ENCODE data around the gene CEP85L. TPM values are rescaled to one million over a fixed set of nuclear protein-coding genes. Genes with fewer than 3 reads are reported as not detected.

CEP85L gene
- total and polyA plus RNA-seq, 2 of the 13 experiments (the other 11 are each of a cell fraction or from before 2014, with no cell fraction given): 0.44 to 1.7 TPM

GRCh38 chr6:118558464-118559217 is 92.8 kb downstream of the CEP85L start (continued):
- TF ChIP-seq ZSCAN12 (CRISPR knock-in tag; IDR thresholded peaks at IDR 0.05): no peak

DNA sequence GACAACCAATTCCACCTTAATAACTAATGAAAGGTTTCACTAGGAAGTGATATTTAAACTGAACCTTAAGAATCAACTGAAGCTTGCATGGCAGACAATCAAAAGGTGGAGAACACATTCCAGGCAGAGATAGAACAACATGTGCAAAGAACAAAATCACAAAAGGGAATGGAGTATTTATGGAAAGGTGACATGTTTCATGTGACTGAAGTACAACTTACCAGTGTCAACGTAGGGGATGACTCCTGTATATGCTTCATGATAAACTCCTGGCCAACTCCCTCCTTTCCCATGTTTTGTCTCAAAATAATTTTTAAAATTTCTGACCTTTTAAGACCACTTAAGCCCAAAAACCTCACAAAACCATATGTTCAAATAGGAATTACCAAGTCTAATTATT is 96.7 kb downstream of the CEP85L start:
- intact Hi-C loops (cut with micrococcal nuclease; ENCODE audit: unreplicated experiment) (no loop called here), in situ Hi-C loops (cut with HindIII; ENCODE audit: extremely low pct_ligation_motif_present, low pct_unique_long_range_greater_than_20kb) (no loop called here)
- Histone ChIP-seq H2AFZ (ENCODE audit: low read length) (no peak overlapping the region), H3K79me2 (ENCODE audit: insufficient read depth, low read length) (no peaks in the 10 kb centered on the region), H3K4me3 (replicated peaks in 1 of 3; ENCODE audit: insufficient read depth in 1 of 3, low read depth in 2 of 3, low read length in 3 of 3) (no peak overlapping the region), H3K27me3 (ENCODE audit: control insufficient read depth in 1 of 2, insufficient read depth in 2 of 2, low read length in 2 of 2) (no peaks in the 10 kb centered on the region), H3K27ac (ENCODE audit: extremely low read length, insufficient read depth, low read length) (no peak overlapping the region), H3K9me3 (ENCODE audit: low read length) (no peaks in the 10 kb centered on the region), H3K4me2 (ENCODE audit: low read depth, low read length) (no peak overlapping the region), H3K4me1 (ENCODE audit: insufficient read depth, low read length) (no peaks in the 10 kb centered on the region), H4K20me1 (ENCODE audit: insufficient read depth, low read length) (no peaks in the 10 kb centered on the region), H3K36me3 (replicated peaks in 1 of 2; ENCODE audit: control insufficient read depth in 1 of 2, insufficient read depth in 2 of 2, low read length in 2 of 2) (no peaks in the 10 kb centered on the region), H3K9ac (ENCODE audit: insufficient read depth, low read depth, low read length) (no peak overlapping the region)
- CTCF ChIA-PET (ENCODE audit: low intra/inter-chr PET ratio, low total read pairs): no interaction called here
- FAIRE-seq (no peak), DNase-seq (ENCODE audit: low spot score) (no peak), ATAC-seq (no peak)
- WGBS (ENCODE audit: low lambda C conversion rate): 36% methylated on average over 1 of the region's 1 CpG
- no TSS peak for BruUV-seq (replicated peaks)
- TF ChIP-seq ZNF12 (CRISPR knock-in tag; IDR thresholded peaks at IDR 0.05) (no peak), HOXD1 (CRISPR knock-in tag; IDR thresholded peaks at IDR 0.05) (no peak), ZNF33B (CRISPR knock-in tag; IDR thresholded peaks at IDR 0.05) (no peak), NR1H2 (CRISPR knock-in tag; IDR thresholded peaks at IDR 0.05; ENCODE audit: borderline replicate concordance, low read depth) (no peak), ZKSCAN1 (IDR thresholded peaks at IDR 0.05; ENCODE audit: low read length) (no peak), ZNF75D (CRISPR knock-in tag; IDR thresholded peaks at IDR 0.05; ENCODE audit: borderline replicate concordance) (no peak), ZNF83 (CRISPR knock-in tag; IDR thresholded peaks at IDR 0.05; ENCODE audit: borderline replicate concordance) (no peak), RFX3 (CRISPR knock-in tag; IDR thresholded peaks at IDR 0.05) (no peak)
- POLR2A ChIA-PET: no interaction called here

All from HepG2 (cell line).